ENCODE measurements around the gene CLCN2.

- no peak for TF ChIP-seq EZH2 (IDR thresholded peaks at IDR 0.05; ENCODE audit: insufficient read depth, poor library complexity, severe bottlenecking)
- TF ChIP-seq EZH2phosphoT487 (IDR thresholded peaks at IDR 0.05; ENCODE audit: insufficient read depth, low read depth): no peak
These were observed 27.5 kb upstream of the CLCN2 start for GRCh38 chr3:184388936-184389230.

Data from GM23248 (cell line).